ENCODE data around the gene EHBP1.

Gene EHBP1

DNA sequence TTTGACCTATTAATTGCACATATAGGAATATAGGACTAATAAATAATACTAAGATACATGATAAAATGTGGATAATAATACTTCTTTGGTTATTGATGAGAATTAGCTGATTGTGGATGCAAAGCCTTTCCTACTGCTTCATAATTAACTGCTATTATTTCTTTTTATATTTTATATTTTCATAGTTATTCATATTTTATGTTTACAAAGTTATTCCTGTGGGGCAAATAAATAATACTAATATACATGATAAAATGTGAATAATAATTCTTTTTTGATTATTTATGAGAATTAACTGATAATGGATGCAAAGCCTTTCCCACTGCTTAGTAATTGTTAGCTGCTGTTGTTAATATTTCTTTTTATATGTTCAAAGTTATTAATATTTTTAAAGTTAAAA, 146.7 kb downstream of the EHBP1 start:
- Histone ChIP-seq H3K9ac (ENCODE audit: low read depth, low read length) (no peak overlapping the region), H3K4me1 (ENCODE audit: control insufficient read depth, insufficient read depth, low read length) (no peaks in the 10 kb centered on the region), H3K4me3 (ENCODE audit: low read depth, low read length) (no peak overlapping the region), H3K9me3 (ENCODE audit: control insufficient read depth, insufficient read depth, low read length) (no peaks in the 10 kb centered on the region), H3K27me3 (ENCODE audit: control insufficient read depth, insufficient read depth, low read length) (no peaks in the 10 kb centered on the region), H3K36me3 (ENCODE audit: control insufficient read depth, insufficient read depth, low read length) (peaks cover 7% of the 10 kb centered on the region)

DNA sequence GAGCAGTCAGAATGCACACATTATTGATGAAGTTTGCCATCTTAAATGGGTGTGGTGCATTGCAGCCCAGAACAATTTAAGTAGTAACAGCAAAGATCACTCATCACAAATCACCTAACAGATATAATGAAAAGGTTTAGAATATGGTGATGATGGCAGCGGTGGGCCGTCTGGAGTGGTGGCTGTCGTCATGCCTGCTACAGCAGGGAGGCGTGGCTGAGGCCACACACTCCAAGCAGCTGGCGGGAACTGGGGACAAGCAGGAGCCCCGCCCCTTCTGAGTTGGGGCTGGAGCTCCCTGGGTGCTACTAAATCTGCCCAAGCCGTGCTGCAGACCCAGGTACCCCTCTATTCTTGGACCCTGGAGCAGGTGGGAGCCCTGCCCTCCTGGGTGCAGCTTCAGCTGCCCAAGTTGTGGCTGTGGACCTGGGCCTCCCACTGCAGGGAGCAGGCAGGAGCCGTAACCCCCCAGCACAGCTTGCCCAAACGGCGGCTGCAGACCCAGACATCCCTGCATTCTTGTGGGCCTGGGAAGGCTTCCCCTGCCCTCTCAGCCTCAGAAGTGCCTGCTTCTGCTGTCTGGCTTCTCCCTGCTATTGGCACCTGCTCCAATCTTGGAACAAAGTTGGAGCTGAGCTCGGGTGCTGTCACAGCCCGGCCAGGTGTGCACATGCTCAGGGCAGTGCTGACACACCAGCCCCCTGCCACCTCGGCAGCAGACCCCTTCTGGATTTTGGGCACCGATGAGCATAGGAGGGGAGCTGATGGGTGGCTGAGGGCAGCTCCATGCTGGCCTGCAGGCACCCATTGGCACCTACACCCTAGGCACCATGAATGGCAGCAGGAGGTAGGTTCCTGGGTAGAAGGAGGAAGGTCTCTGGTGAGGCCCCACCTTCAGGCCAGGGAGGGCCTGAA, 149.3 kb downstream of the EHBP1 start:
- H3K36me3 ChIP-seq (ENCODE audit: control insufficient read depth, insufficient read depth, low read length) = peaks cover 7% of the 10 kb centered on the region
- H3K27me3 ChIP-seq (ENCODE audit: control insufficient read depth, insufficient read depth, low read length) = no peaks in the 10 kb centered on the region
- H3K4me3 ChIP-seq (ENCODE audit: low read depth, low read length) = no peak overlapping the region
- H3K9ac ChIP-seq (ENCODE audit: low read depth, low read length) = no peak overlapping the region
- no peaks in the 10 kb centered on the region for H3K9me3 ChIP-seq (ENCODE audit: control insufficient read depth, insufficient read depth, low read length)
- no peaks in the 10 kb centered on the region for H3K4me1 ChIP-seq (ENCODE audit: control insufficient read depth, insufficient read depth, low read length)

DNA sequence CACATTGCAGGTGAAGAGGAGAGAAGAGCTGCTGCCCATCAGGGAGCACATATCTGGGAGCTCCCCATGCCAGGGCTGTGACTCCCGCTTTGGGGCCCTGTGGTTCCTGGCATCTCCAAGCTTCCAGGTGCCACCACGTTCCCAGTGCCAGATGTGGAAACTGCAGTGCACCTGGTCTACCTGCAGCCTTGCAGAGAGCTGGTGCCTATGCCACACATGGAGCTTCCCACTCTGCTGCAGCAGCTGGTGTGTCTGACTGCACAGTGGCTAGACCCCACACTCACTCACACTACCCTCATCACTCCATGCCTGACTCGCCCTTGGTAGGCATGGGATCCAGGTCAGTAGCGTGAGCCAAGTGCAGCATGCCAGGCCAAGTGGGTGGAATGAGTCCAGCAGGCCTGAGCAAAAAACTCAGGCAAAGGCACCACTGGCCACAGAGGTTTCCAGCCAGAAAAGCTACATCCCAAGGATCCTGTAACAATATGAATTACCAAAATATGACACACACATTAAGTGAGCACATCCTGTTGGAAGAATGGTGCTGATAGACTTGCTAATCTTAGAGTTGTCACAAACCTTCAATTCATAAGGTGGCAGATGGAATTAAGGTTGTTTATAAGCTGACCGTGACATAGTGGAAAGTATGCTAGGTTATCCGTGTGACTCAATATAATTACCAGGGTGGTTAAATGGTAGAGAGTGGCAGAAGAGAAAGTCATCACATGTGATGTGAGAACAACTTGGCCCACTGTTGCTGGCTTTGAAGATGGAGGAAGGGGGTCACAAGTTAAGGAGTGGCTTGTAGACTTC, 150.9 kb downstream of the EHBP1 start:
- Histone ChIP-seq H3K4me1 (ENCODE audit: control insufficient read depth, insufficient read depth, low read length) (no peaks in the 10 kb centered on the region), H3K9me3 (ENCODE audit: control insufficient read depth, insufficient read depth, low read length) (no peaks in the 10 kb centered on the region), H3K27me3 (ENCODE audit: control insufficient read depth, insufficient read depth, low read length) (no peaks in the 10 kb centered on the region), H3K4me3 (ENCODE audit: low read depth, low read length) (no peak overlapping the region), H3K9ac (ENCODE audit: low read depth, low read length) (no peak overlapping the region), H3K36me3 (ENCODE audit: control insufficient read depth, insufficient read depth, low read length) (peaks cover 7% of the 10 kb centered on the region)

DNA sequence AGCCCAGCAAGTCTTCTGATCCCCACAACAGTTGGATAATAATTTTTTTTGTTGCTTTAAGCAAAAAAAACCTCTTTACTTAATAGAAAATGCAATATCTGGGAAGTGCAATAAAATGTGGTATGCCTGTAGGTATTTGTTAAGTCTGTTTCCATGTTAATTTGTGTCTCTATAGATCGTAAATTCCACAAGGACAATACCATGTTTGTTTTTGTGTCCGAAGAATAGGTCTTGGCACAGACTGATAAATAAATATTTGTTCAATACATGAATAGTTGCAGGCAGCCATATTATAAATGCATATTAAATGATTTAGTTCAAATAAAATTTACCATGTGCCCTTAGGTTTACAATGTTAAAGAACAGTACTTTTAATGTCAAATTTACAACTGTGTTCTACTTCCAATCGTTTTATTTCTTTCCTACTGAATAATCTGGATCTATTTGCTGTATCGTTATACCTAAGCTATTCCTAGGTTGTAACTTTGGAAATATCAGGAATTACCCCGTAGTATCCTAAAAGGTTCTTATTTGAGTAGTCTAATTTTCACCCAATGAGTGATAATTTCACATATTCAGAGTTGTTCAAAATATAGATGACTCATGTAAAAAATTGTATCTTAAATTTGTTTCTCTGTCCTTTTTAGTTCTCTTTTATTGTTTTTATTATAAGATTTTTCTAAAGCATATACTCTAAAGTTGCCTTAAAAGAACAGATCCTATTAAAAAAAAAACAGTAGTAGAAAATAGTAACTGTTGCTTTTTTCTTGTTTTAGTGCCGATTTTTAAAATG, 151.8 kb downstream of the EHBP1 start:
- H3K4me3 ChIP-seq (ENCODE audit: low read depth, low read length) = no peak overlapping the region
- no peaks in the 10 kb centered on the region for H3K4me1 ChIP-seq (ENCODE audit: control insufficient read depth, insufficient read depth, low read length)
- H3K9ac ChIP-seq (ENCODE audit: low read depth, low read length) = no peak overlapping the region
- no peaks in the 10 kb centered on the region for H3K27me3 ChIP-seq (ENCODE audit: control insufficient read depth, insufficient read depth, low read length)
- H3K9me3 ChIP-seq (ENCODE audit: control insufficient read depth, insufficient read depth, low read length) = no peaks in the 10 kb centered on the region
- peaks cover 7% of the 10 kb centered on the region for H3K36me3 ChIP-seq (ENCODE audit: control insufficient read depth, insufficient read depth, low read length)

DNA sequence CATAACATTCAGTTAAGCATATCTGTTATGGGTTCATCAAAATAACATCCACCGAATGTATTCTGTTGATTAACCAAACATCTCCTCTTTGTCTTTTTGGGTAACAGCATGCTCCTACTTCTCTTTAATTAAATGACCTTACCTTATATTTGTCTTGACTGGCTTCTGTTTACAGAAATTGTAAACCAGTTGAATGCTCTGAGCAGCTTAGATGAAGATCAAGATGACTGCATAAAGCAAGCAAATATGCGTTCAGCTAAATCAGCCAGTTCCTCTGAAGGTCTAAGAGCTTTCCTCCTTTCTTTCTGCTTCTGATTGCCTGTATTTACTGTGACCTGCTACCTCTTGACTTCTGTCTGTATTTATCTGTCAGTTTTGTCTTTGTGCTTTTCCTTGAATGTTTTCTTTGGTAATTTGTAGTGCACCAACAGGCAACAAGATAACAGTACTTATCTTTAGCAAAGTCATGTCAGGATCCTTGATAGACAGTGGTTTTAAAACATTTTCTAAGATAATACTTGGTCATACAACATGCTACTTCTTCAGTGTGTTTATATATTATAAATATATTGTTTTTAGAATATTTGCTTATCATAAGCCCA, 152.8 kb downstream of the EHBP1 start:
- Histone ChIP-seq H3K4me3 (ENCODE audit: low read depth, low read length) (no peak overlapping the region), H3K9ac (ENCODE audit: low read depth, low read length) (no peak overlapping the region), H3K4me1 (ENCODE audit: control insufficient read depth, insufficient read depth, low read length) (no peaks in the 10 kb centered on the region), H3K27me3 (ENCODE audit: control insufficient read depth, insufficient read depth, low read length) (no peaks in the 10 kb centered on the region), H3K36me3 (ENCODE audit: control insufficient read depth, insufficient read depth, low read length) (peaks cover 7% of the 10 kb centered on the region), H3K9me3 (ENCODE audit: control insufficient read depth, insufficient read depth, low read length) (no peaks in the 10 kb centered on the region)

DNA sequence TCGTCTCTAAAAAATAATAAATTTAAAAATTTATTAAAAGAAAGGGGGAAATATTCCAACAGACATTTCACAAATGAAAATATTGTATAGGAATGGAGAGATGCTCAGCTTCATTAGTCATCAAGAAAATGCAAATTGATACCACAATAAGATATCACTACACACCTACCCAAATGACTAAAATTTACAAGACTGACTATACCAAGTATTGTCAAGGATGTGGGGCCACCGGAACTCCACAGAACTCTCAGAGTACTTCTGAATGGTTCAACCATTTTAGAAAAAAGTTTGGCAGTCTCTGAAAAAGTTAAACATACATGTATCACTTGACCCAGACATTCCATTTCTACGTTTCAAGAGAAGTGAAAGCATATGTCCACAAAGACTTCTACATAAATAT, 163.4 kb downstream of the EHBP1 start:
- Histone ChIP-seq H3K9me3 (ENCODE audit: control insufficient read depth, insufficient read depth, low read length) (no peaks in the 10 kb centered on the region), H3K4me3 (ENCODE audit: low read depth, low read length) (no peak overlapping the region), H3K4me1 (ENCODE audit: control insufficient read depth, insufficient read depth, low read length) (peaks cover 3% of the 10 kb centered on the region), H3K9ac (ENCODE audit: low read depth, low read length) (no peak overlapping the region), H3K27me3 (ENCODE audit: control insufficient read depth, insufficient read depth, low read length) (no peaks in the 10 kb centered on the region), H3K36me3 (ENCODE audit: control insufficient read depth, insufficient read depth, low read length) (no peaks in the 10 kb centered on the region)

DNA sequence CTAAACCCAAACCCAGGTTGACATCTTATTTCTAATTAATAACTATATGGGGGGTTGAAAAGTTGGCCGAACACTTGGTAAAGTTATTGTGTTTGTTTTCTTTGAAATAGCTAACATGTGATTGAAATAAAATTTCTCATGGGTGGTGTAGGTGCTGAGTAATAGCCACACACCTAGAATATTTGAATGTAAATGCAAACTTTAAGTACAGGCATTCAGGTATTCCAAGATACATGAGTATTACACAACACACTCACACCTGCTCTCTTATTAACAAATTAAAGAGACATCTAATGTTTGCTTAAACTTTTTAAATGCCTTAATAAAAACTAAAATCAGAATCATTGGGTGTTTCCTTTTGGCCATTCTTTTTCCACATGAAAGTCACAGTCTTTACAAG, 165.5 kb downstream of the EHBP1 start:
- no peaks in the 10 kb centered on the region for H3K9me3 ChIP-seq (ENCODE audit: control insufficient read depth, insufficient read depth, low read length)
- no peak overlapping the region for H3K9ac ChIP-seq (ENCODE audit: low read depth, low read length)
- no peaks in the 10 kb centered on the region for H3K27me3 ChIP-seq (ENCODE audit: control insufficient read depth, insufficient read depth, low read length)
- H3K4me3 ChIP-seq (ENCODE audit: low read depth, low read length) = no peak overlapping the region
- H3K4me1 ChIP-seq (ENCODE audit: control insufficient read depth, insufficient read depth, low read length) = peaks cover 3% of the 10 kb centered on the region
- H3K36me3 ChIP-seq (ENCODE audit: control insufficient read depth, insufficient read depth, low read length) = peaks cover 4% of the 10 kb centered on the region

DNA sequence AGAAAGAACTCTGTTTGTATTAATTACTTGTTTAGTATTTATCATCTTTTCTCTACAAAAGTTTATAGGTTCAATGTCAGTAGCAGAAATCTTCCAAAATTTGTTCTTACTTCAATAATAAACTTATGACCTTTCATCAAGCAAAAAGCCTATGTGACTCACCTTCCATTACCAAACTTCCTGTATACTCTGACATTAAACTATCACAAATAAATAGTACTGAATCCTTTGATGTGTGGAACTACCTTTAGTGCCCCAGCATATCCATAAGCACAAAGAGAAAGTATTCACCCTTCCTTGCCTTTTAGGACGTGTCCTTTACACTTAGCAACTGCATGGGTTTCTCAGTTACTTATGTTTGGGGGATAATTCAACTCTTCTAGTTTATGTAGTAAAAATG, 166.0 kb downstream of the EHBP1 start:
- Histone ChIP-seq H3K27me3 (ENCODE audit: control insufficient read depth, insufficient read depth, low read length) (no peaks in the 10 kb centered on the region), H3K4me1 (ENCODE audit: control insufficient read depth, insufficient read depth, low read length) (peaks cover 3% of the 10 kb centered on the region), H3K4me3 (ENCODE audit: low read depth, low read length) (no peak overlapping the region), H3K9ac (ENCODE audit: low read depth, low read length) (no peak overlapping the region), H3K9me3 (ENCODE audit: control insufficient read depth, insufficient read depth, low read length) (no peaks in the 10 kb centered on the region), H3K36me3 (ENCODE audit: control insufficient read depth, insufficient read depth, low read length) (peaks cover 4% of the 10 kb centered on the region)

DNA sequence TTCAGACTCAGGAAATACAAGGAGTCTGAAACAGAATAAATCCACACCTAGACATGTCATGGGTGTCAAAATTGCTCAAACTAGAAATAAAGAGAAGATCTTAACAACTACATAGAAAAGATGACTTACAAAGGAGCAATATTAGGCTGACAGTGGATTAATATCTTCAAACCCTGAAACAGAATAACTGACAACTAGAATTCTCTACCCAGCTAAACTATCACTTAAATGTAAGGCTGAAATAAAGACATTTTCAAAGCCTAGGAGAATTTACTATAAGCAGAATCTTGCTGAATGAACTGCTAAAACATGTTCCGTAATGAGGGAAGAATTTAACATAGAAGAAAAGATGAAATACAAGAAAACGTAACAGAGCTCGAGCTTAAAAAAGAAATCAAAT, 168.1 kb downstream of the EHBP1 start:
- Histone ChIP-seq H3K27me3 (ENCODE audit: control insufficient read depth, insufficient read depth, low read length) (no peaks in the 10 kb centered on the region), H3K9me3 (ENCODE audit: control insufficient read depth, insufficient read depth, low read length) (no peaks in the 10 kb centered on the region), H3K4me1 (ENCODE audit: control insufficient read depth, insufficient read depth, low read length) (peaks cover 3% of the 10 kb centered on the region), H3K9ac (ENCODE audit: low read depth, low read length) (no peak overlapping the region), H3K36me3 (ENCODE audit: control insufficient read depth, insufficient read depth, low read length) (peaks cover 4% of the 10 kb centered on the region), H3K4me3 (ENCODE audit: low read depth, low read length) (no peak overlapping the region)

DNA sequence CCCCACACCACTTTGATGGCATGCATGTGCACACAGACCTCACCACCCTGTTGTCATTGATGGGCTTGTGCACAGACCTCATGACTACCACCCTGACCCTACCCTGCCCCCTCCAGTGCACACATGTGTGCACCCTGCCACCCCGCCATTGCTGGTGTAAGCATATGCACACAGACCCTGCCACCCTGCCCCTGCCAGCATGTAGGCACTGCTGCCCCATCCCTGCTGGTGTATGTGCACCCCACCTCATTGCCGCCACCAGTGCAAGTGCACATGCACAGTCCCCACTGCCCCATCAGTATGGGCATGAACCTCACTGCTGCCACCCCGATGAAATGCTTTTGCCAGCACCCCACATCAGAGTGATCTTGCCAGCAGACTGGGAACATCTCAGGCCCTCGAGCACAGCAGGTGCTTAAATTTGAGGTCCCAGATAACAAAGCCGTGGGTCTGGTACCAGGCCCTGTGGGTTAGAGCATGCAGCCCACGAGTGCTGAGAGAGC, 169.4 kb downstream of the EHBP1 start:
- H3K9ac ChIP-seq (ENCODE audit: low read depth, low read length) = no peak overlapping the region
- peaks cover 3% of the 10 kb centered on the region for H3K4me1 ChIP-seq (ENCODE audit: control insufficient read depth, insufficient read depth, low read length)
- H3K27me3 ChIP-seq (ENCODE audit: control insufficient read depth, insufficient read depth, low read length) = no peaks in the 10 kb centered on the region
- no peak overlapping the region for H3K4me3 ChIP-seq (ENCODE audit: low read depth, low read length)
- H3K36me3 ChIP-seq (ENCODE audit: control insufficient read depth, insufficient read depth, low read length) = peaks cover 4% of the 10 kb centered on the region
- no peaks in the 10 kb centered on the region for H3K9me3 ChIP-seq (ENCODE audit: control insufficient read depth, insufficient read depth, low read length)

DNA sequence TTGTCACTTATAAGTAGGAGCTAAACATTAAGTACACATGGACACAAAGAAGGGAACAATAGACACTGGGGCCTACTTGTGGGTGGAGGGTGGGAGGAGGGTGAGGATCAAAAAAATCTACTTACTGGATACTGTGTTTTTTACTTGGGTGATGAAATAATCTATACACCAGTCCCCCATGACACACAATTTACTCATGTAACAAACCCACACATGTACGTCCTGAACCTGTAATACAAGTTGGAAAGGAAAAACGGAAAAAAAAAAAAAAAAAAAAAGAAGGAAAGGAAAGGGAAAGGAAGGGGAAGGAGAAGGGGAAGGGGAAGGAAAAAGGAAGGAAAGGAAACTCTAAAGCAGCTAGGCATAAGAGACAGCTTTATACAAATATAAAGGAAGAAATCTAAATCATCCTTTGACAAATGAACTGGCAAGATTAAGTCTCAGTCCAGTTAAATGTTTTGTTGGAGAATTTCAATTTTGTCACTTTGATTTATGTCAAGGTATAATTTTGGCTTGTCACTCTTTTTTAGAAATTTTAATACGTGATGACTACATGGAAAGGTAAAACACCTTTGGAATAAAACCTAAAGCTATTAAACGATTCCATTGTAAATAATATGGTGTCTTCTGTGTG, 175.8 kb downstream of the EHBP1 start:
- Histone ChIP-seq H3K27me3 (ENCODE audit: control insufficient read depth, insufficient read depth, low read length) (no peaks in the 10 kb centered on the region), H3K9me3 (ENCODE audit: control insufficient read depth, insufficient read depth, low read length) (no peaks in the 10 kb centered on the region), H3K4me3 (ENCODE audit: low read depth, low read length) (no peak overlapping the region), H3K36me3 (ENCODE audit: control insufficient read depth, insufficient read depth, low read length) (no peaks in the 10 kb centered on the region), H3K9ac (ENCODE audit: low read depth, low read length) (no peak overlapping the region), H3K4me1 (ENCODE audit: control insufficient read depth, insufficient read depth, low read length) (no peaks in the 10 kb centered on the region)
